Fibroblast of pulmonary artery (primary cell): ENCODE measurements around the gene TAS2R30.

Experiments used
- DNase-seq: peaks from one replicate; pipeline ENCODE4 v3.0.0-alpha.2; 2010; ENCODE audit warnings: low read depth
- H3K4me3 ChIP-seq: replicated peaks from 2 replicates; pipeline ENCODE4 v1.5.1; 2011; ENCODE audit warnings: low read depth, mild to moderate bottlenecking, control low read depth, low read length, moderate library complexity
- CTCF ChIP-seq: IDR thresholded peaks from 2 replicates; pipeline ENCODE4 v1.5.1; 2011; ENCODE audit warnings: mild to moderate bottlenecking, control low read depth, low read length, inconsistent platforms; ENCODE audit errors: missing control alignments

Gene TAS2R30

GRCh38 chr12:11171145-11171968 lies 36.9 kb upstream of the TAS2R30 start, which contains the start of gene SMIM10L1:
TSS of gene SMIM10L1 (plus strand) at chr12:11171194. CDS start at chr12:11171357, 163 bp downstream.
- peak; percentile 96 for DNase-seq
- peak; percentile 5 for TF ChIP-seq CTCF
- H3K4me3 ChIP-seq: peak within 1 kb of the TSS; percentile 93

GRCh38 chr12:11170810-11171144 lies 36.3 kb upstream of the TAS2R30 start:
- no peak for TF ChIP-seq CTCF
- DNase-seq: no peak
- H3K4me3 ChIP-seq: peak overlapping the region; percentile 93

- TF ChIP-seq CTCF: no peak
Observed at GRCh38 chr12:11166300-11166699, 31.9 kb upstream of the TAS2R30 start.

GRCh38 chr12:11164384-11164783 lies 29.9 kb upstream of the TAS2R30 start:
- no peak for TF ChIP-seq CTCF
- no peak for DNase-seq

More at GRCh38 chr12:11166300-11166699, 31.9 kb upstream of the TAS2R30 start:
- DNase-seq: no peak
- H3K4me3 ChIP-seq: no peak overlapping the region

GRCh38 chr12:11162502-11162901 lies 28.1 kb upstream of the TAS2R30 start:
- DNase-seq: no peak
- no peak for TF ChIP-seq CTCF
- H3K4me3 ChIP-seq: no peak overlapping the region

More at GRCh38 chr12:11164384-11164783, 29.9 kb upstream of the TAS2R30 start:
- no peak overlapping the region for H3K4me3 ChIP-seq

- no peak overlapping the region for H3K4me3 ChIP-seq
- TF ChIP-seq CTCF: no peak
- DNase-seq: no peak
Observed at GRCh38 chr12:11158885-11159444, 24.5 kb upstream of the TAS2R30 start.

- TF ChIP-seq CTCF: no peak
- DNase-seq: no peak
- H3K4me3 ChIP-seq: no peak overlapping the region
Observed at GRCh38 chr12:11154400-11154925, 20.0 kb upstream of the TAS2R30 start.
